HCT116 (cell line): ENCODE results near the gene DMRTA2. TPM values are rescaled to one million over a fixed set of nuclear protein-coding genes. Genes with fewer than 3 reads are reported as not detected.

Experiments
- ATAC-seq: fragments of 200-7000 bp; cut with Tn5 transposase; 2 replicates; pipeline ENCODE4 v1.9.1; 2020; ENCODE audit warnings: mild to moderate bottlenecking, moderate library complexity
- BruUV-seq: library from RNA; stranded (reverse); fragments of 400-500 nt; replicated peaks from 2 replicates; lab custom pipeline; 2021; lab: Mats Ljungman, UMichigan
- CTCF ChIA-PET: fragments of 300-600 bp; sonication (Branson Sonifier 250); formaldehyde crosslinking; loops from one replicate; lab custom pipeline; 2021; ENCODE audit warnings: antibody characterized with exemption; lab: Charles Lee
- POLR2A ChIA-PET: fragments of 300-600, 350-600 bp; sonication (Branson Sonifier 250); formaldehyde crosslinking; loops from one replicate; lab custom pipeline; 2021; ENCODE audit warnings: antibody characterized with exemption; lab: Charles Lee
- RAD21 ChIA-PET, 2 experiments: fragments of 300-600 bp; sonication (Branson Sonifier 250); formaldehyde crosslinking; loops; one replicate each; lab custom pipeline; 2023; ENCODE audit warnings: low total read pairs in 2 of 2; ENCODE audit not compliant: uncharacterized antibody in 2 of 2, unreplicated experiment in 2 of 2, low non-redundant PET in 1 of 2; lab: Charles Lee
- DNase-seq: peaks from one replicate; pipeline ENCODE4 v3.0.0-alpha.2; 2010; ENCODE audit warnings: low read depth, low spot score
- H2AFZ ChIP-seq: fragments of 200-600 bp; shearing (Covaris generic), sonication (generic); 2 replicates; pipeline ENCODE4 v1.6.1; 2017; ENCODE audit warnings: low read depth, mixed run types, mixed read lengths, antibody characterized with exemption, low read length; ENCODE audit not compliant: poor library complexity, severe bottlenecking
- H3K27ac ChIP-seq: 2 replicates; pipeline ENCODE4 v1.5.1; 2012; ENCODE audit warnings: low read depth, low read length
- H3K27me3 ChIP-seq: fragments of 200-600 bp; sonication (generic); 2 replicates; pipeline ENCODE4 v1.6.1; 2016; ENCODE audit warnings: mixed run types, low read length, mixed read lengths; ENCODE audit not compliant: insufficient read depth
- H3K36me3 ChIP-seq, 2 experiments: fragments of 200-500 bp in 1 of 2; fragments of 200-600 bp in 1 of 2; sonication (Bioruptor generic) in 1 of 2; sonication (generic) in 1 of 2; 2 replicates each; pipeline versions ENCODE4 v1.5.1 to v1.6.1; 2014 to 2016; ENCODE audit warnings: low read length in 2 of 2, inconsistent platforms in 1 of 2, mixed read lengths in 1 of 2, mixed run types in 1 of 2; ENCODE audit not compliant: insufficient read depth in 2 of 2, control insufficient read depth in 1 of 2
- H3K4me1 ChIP-seq, 2 experiments: fragments of 200-600 bp in 1 of 2; sonication (generic) in 1 of 2; 2 replicates each; pipeline versions ENCODE4 v1.5.1 to v1.6.1; 2012 to 2017; ENCODE audit warnings: low read length in 2 of 2, inconsistent platforms in 1 of 2, mild to moderate bottlenecking in 1 of 2, mixed read lengths in 1 of 2, mixed run types in 1 of 2, moderate library complexity in 1 of 2; ENCODE audit not compliant: insufficient read depth in 2 of 2, control insufficient read depth in 1 of 2
- H3K4me2 ChIP-seq: fragments of 200-600 bp; sonication (generic); 2 replicates; pipeline ENCODE4 v1.6.1; 2017; ENCODE audit warnings: mixed run types, low read length, mixed read lengths
- H3K4me3 ChIP-seq, 2 experiments: fragments of 200-600 bp in 1 of 2; sonication (generic) in 1 of 2; replicated peaks in 1 of 2; 2 replicates each; pipeline ENCODE4 v1.5.1; 2011 to 2016; ENCODE audit warnings: low read length in 2 of 2, control low read depth in 1 of 2, low read depth in 1 of 2, mild to moderate bottlenecking in 1 of 2, mixed read lengths in 1 of 2, mixed run types in 1 of 2
- H3K79me2 ChIP-seq: fragments of 200-600 bp; sonication (generic); 2 replicates; pipeline ENCODE4 v1.6.1; 2017; ENCODE audit warnings: mild to moderate bottlenecking, mixed run types, low read length, moderate library complexity, mixed read lengths; ENCODE audit not compliant: insufficient read depth
- H3K9ac ChIP-seq: fragments of 200-600 bp; sonication (generic); 2 replicates; pipeline ENCODE4 v1.6.1; 2016; ENCODE audit warnings: low read length, mixed read lengths
- H3K9me2 ChIP-seq: fragments of 200-600 bp; sonication (generic), shearing (Covaris generic); 2 replicates; pipeline ENCODE4 v1.6.1; 2017; ENCODE audit warnings: mixed run types, mild to moderate bottlenecking, moderate library complexity; ENCODE audit not compliant: insufficient read depth
- H3K9me3 ChIP-seq, 2 experiments: fragments of 200-500 bp in 1 of 2; fragments of 200-600 bp in 1 of 2; sonication (Bioruptor generic) in 1 of 2; sonication (generic) in 1 of 2; 2 replicates each; pipeline ENCODE4 v1.6.1; 2014 to 2017; ENCODE audit warnings: low read length in 2 of 2, mixed read lengths in 2 of 2, inconsistent platforms in 1 of 2, low read depth in 1 of 2, mild to moderate bottlenecking in 1 of 2, mixed run types in 1 of 2, moderate library complexity in 1 of 2; ENCODE audit not compliant: control insufficient read depth in 1 of 2, insufficient read depth in 1 of 2
- H4K20me1 ChIP-seq: fragments of 200-600 bp; sonication (generic), shearing (Covaris generic); 2 replicates; pipeline ENCODE4 v1.6.1; 2017; ENCODE audit warnings: mixed run types, mild to moderate bottlenecking, moderate library complexity; ENCODE audit not compliant: insufficient read depth
- CBX3 ChIP-seq: IDR thresholded peaks from 2 replicates; pipeline ENCODE4 v1.6.1; 2012; ENCODE audit warnings: low read depth
- CEBPB ChIP-seq: IDR thresholded peaks from 2 replicates; pipeline ENCODE4 v1.6.1; 2012; ENCODE audit warnings: low read depth
- EGR1 ChIP-seq: IDR thresholded peaks from 2 replicates; pipeline ENCODE4 v1.6.1; 2012; ENCODE audit warnings: low read depth
- ELF1 ChIP-seq: IDR thresholded peaks from 2 replicates; pipeline ENCODE4 v1.6.1; 2012; ENCODE audit warnings: low read depth, borderline replicate concordance
- EZH2 ChIP-seq: fragments of 200-600 bp; sonication (generic); IDR thresholded peaks from 2 replicates; pipeline ENCODE4 v1.6.1; 2017; ENCODE audit warnings: antibody characterized with exemption, mixed run types
- MAX ChIP-seq: IDR thresholded peaks from 2 replicates; pipeline ENCODE4 v1.6.1; 2012
- POLR2A ChIP-seq: IDR thresholded peaks from 2 replicates; pipeline ENCODE4 v1.7.0; 2011; ENCODE audit warnings: borderline replicate concordance; ENCODE audit not compliant: insufficient read depth, insufficient read length; ENCODE audit errors: extremely low read depth
- POLR2AphosphoS5 ChIP-seq: IDR thresholded peaks from 2 replicates; pipeline ENCODE4 v1.6.1; 2011; ENCODE audit warnings: mild to moderate bottlenecking, low read depth, low read length, moderate library complexity
- REST ChIP-seq: IDR thresholded peaks from 2 replicates; pipeline ENCODE4 v1.6.1; 2012; ENCODE audit warnings: low read depth
- SIN3A ChIP-seq: IDR thresholded peaks from 2 replicates; pipeline ENCODE4 v1.6.1; 2012; ENCODE audit warnings: low read depth
- SP1 ChIP-seq: IDR thresholded peaks from 2 replicates; pipeline ENCODE4 v1.6.1; 2012; ENCODE audit warnings: low read depth
- SRF ChIP-seq: IDR thresholded peaks from 2 replicates; pipeline ENCODE4 v1.6.1; 2012; ENCODE audit warnings: low read depth
- YY1 ChIP-seq: IDR thresholded peaks from 2 replicates; pipeline ENCODE4 v1.6.1; 2011; ENCODE audit warnings: low read length, low read depth, moderate library complexity, mild to moderate bottlenecking; ENCODE audit not compliant: insufficient replicate concordance; ENCODE audit errors: extremely low read depth
- ZFX ChIP-seq: fragments of 450-650 bp; IDR thresholded peaks from 2 replicates; pipeline ENCODE4 v1.6.1; 2017
- intact Hi-C: fragments of 100-400 bp; cut with micrococcal nuclease; formaldehyde crosslinking; loops from 2 replicates; pipeline ENCODE4 v1.10.0; 2022
- total RNA-seq: library from RNA; stranded (reverse); gene quantifications from one replicate; pipeline ENCODE4 v1.2.1, GENCODE V29; 2021; ENCODE audit not compliant: unreplicated experiment

DMRTA2 gene
- total RNA-seq, 1 experiment from 2014 or later, result not detected

- ChIA-PET POLR2A (no interaction called here), CTCF (no interaction called here), RAD21 (no interaction called here)
- Histone ChIP-seq H3K9me3 (no peaks in the 10 kb centered on the region), H3K9ac (no peak overlapping the region), H3K36me3 (no peaks in the 10 kb centered on the region), H3K9me2 (no peaks in the 10 kb centered on the region), H2AFZ (no peak overlapping the region), H4K20me1 (no peaks in the 10 kb centered on the region), H3K79me2 (no peaks in the 10 kb centered on the region), H3K27ac (no peak overlapping the region), H3K4me3 (no peak overlapping the region), H3K4me2 (no peak overlapping the region), H3K27me3 (no peaks in the 10 kb centered on the region), H3K4me1 (no peaks in the 10 kb centered on the region)
- no peak for ATAC-seq
- no peak for DNase-seq
- no peak for TF ChIP-seq SRF
- no peak for TF ChIP-seq POLR2AphosphoS5
- TF ChIP-seq CBX3, result no peak
- no peak for TF ChIP-seq SP1
- no peak for TF ChIP-seq ELF1
- no peak for TF ChIP-seq POLR2A
- no peak for TF ChIP-seq ZFX
- TF ChIP-seq SIN3A, result no peak
- no peak for TF ChIP-seq YY1
- TF ChIP-seq EZH2, result no peak
- no peak for TF ChIP-seq EGR1
- TF ChIP-seq MAX, result no peak
- no peak for TF ChIP-seq REST
- no peak for TF ChIP-seq CEBPB
- intact Hi-C loops, result no loop called here
- BruUV-seq, result no TSS peak
These were observed 633 bp downstream of the DMRTA2 start for GRCh38 chr1:50422675-50422945.
